Tibial artery (tissue), 4 donors: Measurements from ENCODE around the gene PABPC1L2B.
"Not testable (repeated sequence)": the region's sequence is repeated elsewhere in the genome, so short reads cannot be mapped to it uniquely, and the experiment has no call there.

Experiments
- DNase-seq, 2 donors: peaks; one replicate each; pipeline ENCODE4 v3.0.0-alpha.2; 2019
- H3K27ac ChIP-seq, 2 donors: fragments of 200-600 bp; sonication (generic) in 1 of 2; 1 replicate in 1 of 2; 2 replicates in 1 of 2; pipeline ENCODE4 v1.5.1; 2018 to 2019; ENCODE audit warnings: mild to moderate bottlenecking in 1 of 2
- H3K27me3 ChIP-seq, 2 donors: fragments of 200-600 bp; sonication (generic) in 1 of 2; one replicate each; pipeline versions ENCODE4 v1.5.1 to v1.6.0; 2016 to 2019
- H3K36me3 ChIP-seq, 3 donors: fragments of 200-600 bp; sonication (generic) in 2 of 3; one replicate each; pipeline ENCODE4 v1.5.1; 2016 to 2019; ENCODE audit warnings: mild to moderate bottlenecking in 2 of 3
- H3K4me1 ChIP-seq, 4 donors: fragments of 200-600 bp; sonication (generic) in 2 of 4; 1 replicate in 3 of 4; 2 replicates in 1 of 4; pipeline ENCODE4 v1.5.1; 2016 to 2019
- H3K4me3 ChIP-seq, 2 donors: fragments of 200-600 bp; sonication (generic) in 1 of 2; 1 replicate in 1 of 2; 2 replicates in 1 of 2; pipeline ENCODE4 v1.5.1; 2018 to 2019; ENCODE audit warnings: mild to moderate bottlenecking in 2 of 2
- H3K9me3 ChIP-seq, 3 donors: fragments of 200-600 bp; sonication (generic) in 1 of 3; one replicate each; pipeline ENCODE4 v1.5.1; 2016 to 2019
- intact Hi-C: fragments of 100-400 bp; cut with DNase I; formaldehyde crosslinking; loops from one replicate; pipeline ENCODE4 v1.15.0; 2023; ENCODE audit warnings: low total_unique reads
- TF ChIP-seq, protein P1 (sequence below), 2 experiments: fragments of 200-600 bp in 1 of 2; fragments of 450-650 bp in 1 of 2; IDR thresholded peaks; one replicate each; pipeline ENCODE4 v1.5.1; 2017 to 2019; ENCODE audit warnings: antibody characterized with exemption in 2 of 2, mild to moderate bottlenecking in 1 of 2, moderate library complexity in 1 of 2

PABPC1L2B gene

DNA sequence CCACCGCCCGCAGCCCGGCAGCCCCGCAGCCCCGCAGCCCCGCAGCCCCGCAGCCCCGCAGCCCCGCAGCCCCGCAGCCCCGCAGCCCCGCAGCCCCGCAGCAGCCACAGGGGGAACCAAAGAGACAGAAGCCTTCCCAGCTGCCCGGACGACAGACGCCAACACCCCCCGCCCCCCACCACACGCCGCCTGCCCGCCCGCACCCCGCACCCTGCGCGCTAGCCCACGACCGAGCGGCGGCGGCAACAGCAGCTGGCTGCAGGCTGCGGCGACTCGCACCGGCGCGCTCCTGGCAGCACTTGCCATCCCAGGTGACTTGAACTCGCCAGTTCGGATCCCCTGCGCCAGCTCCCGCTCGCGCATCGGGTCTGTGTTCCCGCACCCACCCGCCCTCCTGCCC is at the start of gene PABPC1L2B:
TSS of gene PABPC1L2B (plus strand) at position 207 of the 400 bp plus-strand sequence. CDS start 704 bp downstream, outside the sequence.
- intact Hi-C loops, DNase-seq, H3K27ac ChIP-seq, H3K4me1 ChIP-seq, H3K4me3 ChIP-seq, H3K27me3 ChIP-seq, H3K36me3 ChIP-seq, H3K9me3 ChIP-seq: not testable (repeated sequence)

DNA sequence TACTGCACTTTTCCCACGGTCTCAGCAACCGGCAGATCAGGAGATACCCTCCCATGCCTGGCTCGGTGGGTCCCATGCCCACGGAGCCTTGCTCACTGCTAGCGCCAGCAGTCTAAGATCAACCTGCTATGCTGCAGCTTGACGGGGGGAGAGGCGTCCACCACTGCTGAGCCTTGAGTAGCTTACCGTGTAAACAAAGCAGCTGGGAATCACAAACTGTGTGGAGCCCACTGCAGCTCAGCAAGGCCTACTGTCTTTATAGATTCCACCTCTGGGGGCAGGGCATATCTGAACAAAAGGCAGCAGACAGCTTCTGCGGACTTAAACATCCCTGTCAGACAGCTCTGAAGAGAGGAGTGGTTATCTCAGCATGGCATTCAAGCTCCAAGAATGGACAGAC is 42.8 kb upstream of the PABPC1L2B start:
- H3K27ac ChIP-seq, intact Hi-C loops, H3K36me3 ChIP-seq, H3K4me1 ChIP-seq, H3K4me3 ChIP-seq, H3K27me3 ChIP-seq, H3K9me3 ChIP-seq, DNase-seq: not testable (repeated sequence)

DNA sequence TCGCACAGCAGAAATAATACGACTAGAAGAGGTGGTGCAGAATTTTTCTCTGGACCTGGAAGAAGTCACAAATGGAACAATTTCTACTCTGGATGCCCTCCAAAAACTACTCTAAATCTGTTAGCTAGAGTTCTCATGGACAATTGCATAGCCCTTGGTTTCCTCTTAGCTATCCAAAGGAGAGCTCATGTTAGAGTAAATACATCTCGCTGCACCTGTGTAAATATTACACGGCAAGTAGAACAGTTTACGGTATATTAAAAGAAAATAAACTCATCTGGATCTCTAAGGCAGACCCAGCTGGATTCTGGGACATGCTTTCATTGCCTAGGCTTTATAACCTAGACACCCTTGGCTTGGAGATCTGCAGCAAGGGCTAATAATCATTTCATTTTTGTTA is 30.9 kb upstream of the PABPC1L2B start:
- H3K4me3 ChIP-seq, H3K27ac ChIP-seq, H3K4me1 ChIP-seq, H3K27me3 ChIP-seq, DNase-seq, H3K9me3 ChIP-seq, intact Hi-C loops, H3K36me3 ChIP-seq: not testable (repeated sequence)

DNA sequence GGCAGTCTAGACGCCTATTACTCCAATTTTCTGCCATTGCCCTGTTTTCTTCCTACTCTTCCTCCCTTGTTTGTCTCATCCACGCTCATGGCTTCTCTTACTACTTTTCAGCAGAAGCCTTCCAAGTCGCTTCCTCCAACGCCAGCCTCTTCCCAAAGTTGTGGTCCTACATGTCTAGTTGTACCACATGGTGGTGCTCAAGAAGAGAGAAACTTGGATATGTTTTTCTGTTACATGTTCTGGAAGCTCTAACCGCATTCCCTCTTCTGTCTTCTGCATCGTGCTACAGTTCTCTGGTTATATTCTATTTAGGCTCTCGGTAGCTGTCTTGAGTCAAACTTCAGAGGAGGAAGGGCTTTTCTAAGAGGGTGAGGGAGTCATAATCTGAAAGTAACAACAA is 27.9 kb upstream of the PABPC1L2B start:
- H3K9me3 ChIP-seq, H3K27me3 ChIP-seq, H3K36me3 ChIP-seq, DNase-seq, H3K4me1 ChIP-seq, H3K27ac ChIP-seq, H3K4me3 ChIP-seq, intact Hi-C loops: not testable (repeated sequence)

DNA sequence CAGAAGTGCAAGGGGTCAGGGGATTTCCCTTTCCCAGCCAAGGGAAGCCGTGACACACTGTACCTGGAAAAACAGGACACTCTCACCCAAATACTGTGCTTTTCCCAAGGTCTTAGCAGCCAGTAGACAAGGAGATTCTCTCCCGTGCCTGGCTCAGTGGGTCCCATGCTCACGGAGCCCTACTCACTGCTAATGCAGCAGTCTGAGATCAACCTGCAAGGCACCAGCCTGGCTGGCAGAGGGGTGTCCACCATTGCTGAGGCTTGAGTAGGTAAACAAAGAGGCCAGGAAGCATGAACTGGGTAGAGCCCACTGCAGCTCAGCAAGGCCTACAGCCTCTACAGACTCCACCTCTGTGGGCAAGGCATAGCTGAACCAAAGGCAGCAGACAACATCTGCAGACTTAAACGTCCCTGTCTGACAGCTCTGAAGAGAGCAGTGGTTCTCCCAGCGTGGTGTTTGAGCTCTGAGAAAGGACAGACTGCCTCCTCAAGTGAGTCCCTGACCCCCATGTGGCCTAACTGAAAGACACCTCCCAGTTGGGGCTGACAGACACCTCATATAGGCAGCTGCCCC is 21.8 kb upstream of the PABPC1L2B start:
- H3K4me3 ChIP-seq, H3K36me3 ChIP-seq, H3K27ac ChIP-seq, intact Hi-C loops, H3K9me3 ChIP-seq, H3K4me1 ChIP-seq, DNase-seq, H3K27me3 ChIP-seq: not testable (repeated sequence)

DNA sequence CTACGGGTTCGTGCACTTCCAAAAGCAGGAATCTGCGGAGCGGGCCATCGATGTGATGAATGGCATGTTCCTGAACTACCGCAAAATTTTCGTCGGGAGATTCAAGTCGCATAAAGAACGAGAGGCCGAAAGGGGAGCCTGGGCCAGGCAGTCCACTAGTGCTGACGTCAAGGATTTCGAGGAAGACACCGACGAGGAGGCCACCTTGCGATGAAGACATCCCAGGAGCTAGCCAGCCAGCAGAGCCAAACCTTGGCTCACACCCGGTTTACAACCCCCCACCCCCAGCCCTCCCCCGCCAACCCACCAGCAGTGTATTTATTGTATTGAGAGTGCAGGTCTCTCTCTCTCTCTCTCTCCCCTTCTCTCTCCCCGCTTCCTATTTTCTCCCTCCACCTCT is 1.3 kb downstream of the PABPC1L2B start:
- intact Hi-C loops, H3K36me3 ChIP-seq, H3K4me3 ChIP-seq, H3K9me3 ChIP-seq, H3K27me3 ChIP-seq, H3K27ac ChIP-seq, DNase-seq, H3K4me1 ChIP-seq: not testable (repeated sequence)

DNA sequence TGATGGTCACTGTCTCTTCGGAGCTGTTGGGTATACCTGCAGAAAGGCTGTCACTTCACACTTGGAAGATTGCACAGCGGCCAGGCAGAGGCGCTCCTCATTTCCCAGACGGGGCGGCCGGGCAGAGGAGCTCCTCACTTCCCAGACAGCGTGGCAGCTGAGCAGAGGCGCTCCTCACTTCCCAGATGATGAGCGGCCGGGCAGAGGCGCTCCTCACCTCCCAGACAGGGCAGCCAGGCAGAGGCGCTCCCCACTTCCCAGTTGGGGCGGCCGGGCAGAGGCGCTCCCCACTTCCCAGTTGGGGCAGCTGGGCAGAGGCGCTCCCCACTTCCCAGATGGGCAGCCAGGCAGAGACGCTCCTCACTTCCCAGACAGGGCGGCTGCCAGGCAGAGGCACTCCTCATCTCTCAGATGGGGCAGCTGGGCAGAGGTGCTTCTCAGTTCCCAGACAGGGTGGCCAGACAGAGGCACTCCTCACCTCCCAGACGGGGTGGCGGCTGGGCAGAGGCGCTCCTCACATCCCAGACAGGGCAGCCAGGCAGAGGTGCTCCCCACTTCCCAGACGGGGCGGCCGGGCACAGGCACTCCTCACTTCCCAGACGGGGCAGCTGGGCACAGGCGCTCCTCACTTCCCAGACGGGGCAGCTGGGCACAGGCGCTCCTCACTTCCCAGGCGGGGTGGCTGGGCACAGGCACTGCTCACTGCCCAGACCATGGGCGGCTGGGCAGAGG is 18.8 kb downstream of the PABPC1L2B start:
- intact Hi-C loops: no loop called here
- Histone ChIP-seq H3K4me3 (no peak overlapping the region), H3K36me3 (no peaks in the 10 kb centered on the region), H3K27ac (no peak overlapping the region), H3K9me3 (peaks cover 0 to 22% (median 0%) of the 10 kb centered on the region in 3 donors), H3K4me1 (no peaks in the 10 kb centered on the region), H3K27me3 (no peaks in the 10 kb centered on the region)
- DNase-seq: no peak
- TF ChIP-seq, protein P1, sequence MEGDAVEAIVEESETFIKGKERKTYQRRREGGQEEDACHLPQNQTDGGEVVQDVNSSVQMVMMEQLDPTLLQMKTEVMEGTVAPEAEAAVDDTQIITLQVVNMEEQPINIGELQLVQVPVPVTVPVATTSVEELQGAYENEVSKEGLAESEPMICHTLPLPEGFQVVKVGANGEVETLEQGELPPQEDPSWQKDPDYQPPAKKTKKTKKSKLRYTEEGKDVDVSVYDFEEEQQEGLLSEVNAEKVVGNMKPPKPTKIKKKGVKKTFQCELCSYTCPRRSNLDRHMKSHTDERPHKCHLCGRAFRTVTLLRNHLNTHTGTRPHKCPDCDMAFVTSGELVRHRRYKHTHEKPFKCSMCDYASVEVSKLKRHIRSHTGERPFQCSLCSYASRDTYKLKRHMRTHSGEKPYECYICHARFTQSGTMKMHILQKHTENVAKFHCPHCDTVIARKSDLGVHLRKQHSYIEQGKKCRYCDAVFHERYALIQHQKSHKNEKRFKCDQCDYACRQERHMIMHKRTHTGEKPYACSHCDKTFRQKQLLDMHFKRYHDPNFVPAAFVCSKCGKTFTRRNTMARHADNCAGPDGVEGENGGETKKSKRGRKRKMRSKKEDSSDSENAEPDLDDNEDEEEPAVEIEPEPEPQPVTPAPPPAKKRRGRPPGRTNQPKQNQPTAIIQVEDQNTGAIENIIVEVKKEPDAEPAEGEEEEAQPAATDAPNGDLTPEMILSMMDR (IDR thresholded peaks at IDR 0.05): no peak

DNA sequence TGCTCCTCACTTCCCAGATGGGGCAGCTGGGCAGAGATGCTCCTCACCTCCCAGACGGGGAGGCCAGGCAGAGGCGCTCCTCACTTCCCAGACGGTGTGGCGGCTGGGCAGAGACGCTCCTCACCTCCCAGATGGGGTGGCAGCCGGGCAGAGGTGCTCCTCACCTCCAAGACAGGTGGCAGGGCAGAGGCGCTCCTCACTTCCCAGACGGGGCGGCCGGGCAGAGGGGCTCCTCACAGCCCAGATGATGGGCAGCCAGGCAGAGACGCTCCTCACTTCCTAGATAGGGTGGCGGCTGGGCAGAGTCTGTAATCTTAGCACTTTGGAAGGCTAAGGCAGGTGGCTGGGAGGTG is 19.3 kb downstream of the PABPC1L2B start:
- H3K36me3 ChIP-seq, DNase-seq, H3K4me1 ChIP-seq, H3K27me3 ChIP-seq, H3K27ac ChIP-seq, H3K4me3 ChIP-seq, intact Hi-C loops: not testable (repeated sequence)
- peaks cover 0 to 22% (median 0%) of the 10 kb centered on the region in 3 donors for H3K9me3 ChIP-seq

DNA sequence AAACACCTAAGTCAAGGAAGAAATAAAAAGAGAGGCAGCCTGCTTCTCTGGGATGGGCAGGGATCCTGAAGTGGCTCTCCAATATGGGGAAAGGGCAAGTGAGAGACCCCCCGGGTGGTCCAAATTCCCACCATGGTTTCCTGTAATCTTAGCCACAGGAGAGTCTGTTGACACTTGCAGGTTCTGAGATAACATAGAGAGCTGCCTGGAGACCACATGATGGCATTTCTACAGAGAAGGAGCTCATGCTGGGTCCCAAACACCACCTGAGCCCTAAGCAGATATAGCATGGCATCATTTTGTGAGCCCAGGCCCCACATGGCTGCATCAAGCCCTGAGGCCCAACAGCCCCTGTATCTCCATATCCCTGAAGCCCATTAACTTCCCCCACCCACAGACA is 26.1 kb downstream of the PABPC1L2B start:
- no peak for DNase-seq
- TF ChIP-seq, protein P1 (IDR thresholded peaks at IDR 0.05): no peak
- H3K27me3 ChIP-seq: no peaks in the 10 kb centered on the region
- H3K27ac ChIP-seq: no peak overlapping the region
- peaks cover 0 to 13% (median 0%) of the 10 kb centered on the region in 3 donors for H3K9me3 ChIP-seq
- H3K4me1 ChIP-seq: no peaks in the 10 kb centered on the region
- intact Hi-C loops: no loop called here
- no peak overlapping the region for H3K4me3 ChIP-seq
- H3K36me3 ChIP-seq: no peaks in the 10 kb centered on the region
